BLaER1 treated with 17β-estradiol and CSF1 and Interleukin-3, amounts not matched to agents 10 nM and 100 nM (cell line): ENCODE measurements around the gene FOXP1.

Experiments
- H3K27ac ChIP-seq, 11 experiments: shearing (Covaris generic); formaldehyde crosslinking; 2 replicates each; pipeline ENCODE4 v1.8.1; 2022
- H3K27me3 ChIP-seq, 11 experiments: shearing (Covaris generic); formaldehyde crosslinking; 2 replicates each; pipeline ENCODE4 v1.8.1; 2022
- H3K36me3 ChIP-seq, 11 experiments: shearing (Covaris generic); formaldehyde crosslinking; 2 replicates each; pipeline ENCODE4 v1.8.1; 2022
- H3K4me1 ChIP-seq, 10 experiments: shearing (Covaris generic); formaldehyde crosslinking; 2 replicates each; pipeline ENCODE4 v1.8.1; 2022
- H3K4me2 ChIP-seq, 11 experiments: shearing (Covaris generic); formaldehyde crosslinking; 2 replicates each; pipeline ENCODE4 v1.8.1; 2022
- H3K4me3 ChIP-seq, 10 experiments: shearing (Covaris generic); formaldehyde crosslinking; 2 replicates each; pipeline ENCODE4 v1.8.1; 2022
- H3K9ac ChIP-seq, 11 experiments: shearing (Covaris generic); formaldehyde crosslinking; 2 replicates each; pipeline ENCODE4 v1.8.1; 2022
- H3K9me3 ChIP-seq, 11 experiments: shearing (Covaris generic); formaldehyde crosslinking; replicated peaks in 1 of 11; 2 replicates each; pipeline ENCODE4 v1.8.1; 2022
- H4K20me1 ChIP-seq, 11 experiments: shearing (Covaris generic); formaldehyde crosslinking; 2 replicates each; pipeline ENCODE4 v1.8.1; 2022
- Cebpa-rat ChIP-seq, 11 experiments: shearing (Covaris generic); IDR thresholded peaks; 2 replicates each; pipeline ENCODE4 v1.8.1; 2022

FOXP1 gene

GRCh38 chr3:71389191-71389590, 194.3 kb downstream of the FOXP1 start:
- peaks cover 0 to 5% (median 0%) of the 10 kb centered on the region in 11 experiments; a peak in 1 of 22 replicates for H3K9me3 ChIP-seq
- no peak for TF ChIP-seq Cebpa-rat (IDR thresholded peaks at IDR 0.05)
- peaks cover 35 to 53% (median 38%) of the 10 kb centered on the region in 10 experiments for H3K4me1 ChIP-seq
- no peak overlapping the region for H3K9ac ChIP-seq
- H3K27ac ChIP-seq: no peak overlapping the region
- no peaks in the 10 kb centered on the region for H3K36me3 ChIP-seq
- H3K4me2 ChIP-seq: peak overlapping the region; percentile 62 to 92 (median 77); a peak in 18 of 22 replicates
- no peak overlapping the region for H3K4me3 ChIP-seq
- peaks cover 0 to 40% (median 16%) of the 10 kb centered on the region in 11 experiments; a peak in 16 of 22 replicates for H3K27me3 ChIP-seq
- no peaks in the 10 kb centered on the region; a peak in 1 of 22 replicates for H4K20me1 ChIP-seq

- peaks cover 0 to 5% (median 0%) of the 10 kb centered on the region in 11 experiments; a peak in 1 of 22 replicates for H3K9me3 ChIP-seq
- peaks cover 35 to 53% (median 38%) of the 10 kb centered on the region in 10 experiments for H3K4me1 ChIP-seq
- H3K27me3 ChIP-seq: peaks cover 0 to 40% (median 16%) of the 10 kb centered on the region in 11 experiments; a peak in 16 of 22 replicates
- H4K20me1 ChIP-seq: no peaks in the 10 kb centered on the region; a peak in 1 of 22 replicates
- no peak for TF ChIP-seq Cebpa-rat (IDR thresholded peaks at IDR 0.05)
- no peaks in the 10 kb centered on the region for H3K36me3 ChIP-seq
- H3K4me3 ChIP-seq: no peak overlapping the region
- no peak overlapping the region for H3K9ac ChIP-seq
- H3K4me2 ChIP-seq: peak overlapping the region in 5 of 11 experiments; percentile 6 to 56 (median 31); a peak in 7 of 22 replicates
- H3K27ac ChIP-seq: no peak overlapping the region
Observed at GRCh38 chr3:71388535-71389120, 194.9 kb downstream of the FOXP1 start.

- H3K4me2 ChIP-seq: no peak overlapping the region
- H3K36me3 ChIP-seq: no peaks in the 10 kb centered on the region
- H3K9me3 ChIP-seq: peaks cover 0 to 5% (median 0%) of the 10 kb centered on the region in 11 experiments; a peak in 1 of 22 replicates
- H3K4me1 ChIP-seq: peaks cover 33 to 44% (median 35%) of the 10 kb centered on the region in 10 experiments
- H3K4me3 ChIP-seq: no peak overlapping the region
- H3K9ac ChIP-seq: no peak overlapping the region
- peaks cover 0 to 39% (median 16%) of the 10 kb centered on the region in 11 experiments; a peak in 16 of 22 replicates for H3K27me3 ChIP-seq
- TF ChIP-seq Cebpa-rat (IDR thresholded peaks at IDR 0.05): no peak
- H3K27ac ChIP-seq: no peak overlapping the region
- H4K20me1 ChIP-seq: no peaks in the 10 kb centered on the region; a peak in 1 of 22 replicates
Observed at GRCh38 chr3:71387586-71387985, 195.9 kb downstream of the FOXP1 start.

GRCh38 chr3:71384837-71385716, 198.5 kb downstream of the FOXP1 start:
- H3K4me1 ChIP-seq: peaks cover 10 to 19% (median 10%) of the 10 kb centered on the region in 10 experiments
- no peak overlapping the region; a peak in 1 of 22 replicates for H3K4me2 ChIP-seq
- H3K27me3 ChIP-seq: peaks cover 0 to 23% (median 15%) of the 10 kb centered on the region in 11 experiments; a peak in 16 of 22 replicates
- no peak overlapping the region for H3K9ac ChIP-seq
- no peaks in the 10 kb centered on the region; a peak in 1 of 22 replicates for H4K20me1 ChIP-seq
- peaks cover 0 to 17% (median 0%) of the 10 kb centered on the region in 11 experiments; a peak in 4 of 22 replicates for H3K9me3 ChIP-seq
- H3K4me3 ChIP-seq: no peak overlapping the region
- no peak for TF ChIP-seq Cebpa-rat (IDR thresholded peaks at IDR 0.05)
- no peaks in the 10 kb centered on the region for H3K36me3 ChIP-seq
- H3K27ac ChIP-seq: no peak overlapping the region

- Histone ChIP-seq H3K9me3 (peaks cover 0 to 17% (median 0%) of the 10 kb centered on the region in 11 experiments; a peak in 4 of 22 replicates), H3K27me3 (peaks cover 0 to 19% (median 14%) of the 10 kb centered on the region in 11 experiments; a peak in 16 of 22 replicates), H3K4me1 (peaks cover 3 to 12% (median 3%) of the 10 kb centered on the region in 10 experiments; a peak in 19 of 20 replicates), H3K36me3 (no peaks in the 10 kb centered on the region), H4K20me1 (no peaks in the 10 kb centered on the region; a peak in 1 of 22 replicates), H3K27ac (no peak overlapping the region), H3K9ac (no peak overlapping the region), H3K4me3 (no peak overlapping the region), H3K4me2 (no peak overlapping the region)
- TF ChIP-seq Cebpa-rat (IDR thresholded peaks at IDR 0.05): no peak
Observed at GRCh38 chr3:71384388-71384787, 199.1 kb downstream of the FOXP1 start.

- no peak overlapping the region for H3K4me2 ChIP-seq
- peaks cover 0 to 11% (median 0%) of the 10 kb centered on the region in 11 experiments; a peak in 4 of 22 replicates for H3K9me3 ChIP-seq
- no peaks in the 10 kb centered on the region for H3K4me1 ChIP-seq
- H3K27ac ChIP-seq: no peak overlapping the region
- no peaks in the 10 kb centered on the region; a peak in 1 of 22 replicates for H4K20me1 ChIP-seq
- H3K27me3 ChIP-seq: no peaks in the 10 kb centered on the region
- no peak overlapping the region for H3K4me3 ChIP-seq
- H3K9ac ChIP-seq: no peak overlapping the region
- TF ChIP-seq Cebpa-rat (IDR thresholded peaks at IDR 0.05): no peak
- no peaks in the 10 kb centered on the region for H3K36me3 ChIP-seq
Observed at GRCh38 chr3:71380096-71380495, 203.4 kb downstream of the FOXP1 start.

GRCh38 chr3:71378509-71378908, 205.0 kb downstream of the FOXP1 start:
- Histone ChIP-seq H3K9me3 (peaks cover 0 to 11% (median 0%) of the 10 kb centered on the region in 11 experiments; a peak in 4 of 22 replicates), H3K36me3 (no peaks in the 10 kb centered on the region), H4K20me1 (no peaks in the 10 kb centered on the region), H3K4me3 (no peak overlapping the region), H3K4me2 (no peak overlapping the region), H3K27ac (no peak overlapping the region), H3K9ac (no peak overlapping the region), H3K27me3 (no peaks in the 10 kb centered on the region), H3K4me1 (no peaks in the 10 kb centered on the region)
- TF ChIP-seq Cebpa-rat (IDR thresholded peaks at IDR 0.05): no peak

GRCh38 chr3:71376911-71377310, 206.6 kb downstream of the FOXP1 start:
- Histone ChIP-seq H3K4me3 (no peak overlapping the region), H3K36me3 (no peaks in the 10 kb centered on the region), H3K4me1 (no peaks in the 10 kb centered on the region), H3K9me3 (peaks cover 0 to 5% (median 0%) of the 10 kb centered on the region in 11 experiments; a peak in 4 of 22 replicates), H4K20me1 (no peaks in the 10 kb centered on the region), H3K9ac (no peak overlapping the region), H3K27me3 (no peaks in the 10 kb centered on the region), H3K27ac (no peak overlapping the region), H3K4me2 (no peak overlapping the region)
- TF ChIP-seq Cebpa-rat (IDR thresholded peaks at IDR 0.05): no peak

GRCh38 chr3:71376503-71376902, 207.0 kb downstream of the FOXP1 start:
- Histone ChIP-seq H3K36me3 (no peaks in the 10 kb centered on the region), H3K4me1 (no peaks in the 10 kb centered on the region), H3K4me3 (no peak overlapping the region), H3K27ac (no peak overlapping the region), H3K9me3 (peaks cover 0 to 2% (median 0%) of the 10 kb centered on the region in 11 experiments; a peak in 1 of 22 replicates), H3K27me3 (no peaks in the 10 kb centered on the region), H3K9ac (no peak overlapping the region), H4K20me1 (no peaks in the 10 kb centered on the region), H3K4me2 (no peak overlapping the region)
- TF ChIP-seq Cebpa-rat (IDR thresholded peaks at IDR 0.05): no peak
